Neural cell (in vitro differentiated cells): ENCODE measurements around the gene DOCK10. TPM values are rescaled to one million over a fixed set of nuclear protein-coding genes. Genes with fewer than 3 reads are reported as not detected.

ENCODE experiments used
- H2AFZ ChIP-seq: fragments of 200-600, 300-800 bp; sonication (generic), shearing (Covaris generic); 2 replicates; pipeline ENCODE4 v1.6.0; 2014; ENCODE audit warnings: low read depth, mild to moderate bottlenecking, antibody characterized with exemption, low read length, moderate library complexity
- H3F3A ChIP-seq: fragments of 200-600 bp; shearing (Covaris generic); 2 replicates; pipeline ENCODE4 v1.6.1; 2016; ENCODE audit warnings: mild to moderate bottlenecking, moderate library complexity, mixed read lengths, antibody characterized with exemption, low read length; ENCODE audit not compliant: insufficient read depth, poor library complexity, severe bottlenecking
- H3K27ac ChIP-seq: fragments of 200-600, 300-800 bp; sonication (generic), shearing (Covaris generic); 2 replicates; pipeline ENCODE4 v1.5.1; 2014; ENCODE audit warnings: mild to moderate bottlenecking, low read length, moderate library complexity
- H3K27me3 ChIP-seq: fragments of 300-800, 200-600 bp; sonication (generic), shearing (Covaris generic); 2 replicates; pipeline ENCODE4 v1.6.0; 2014; ENCODE audit warnings: mild to moderate bottlenecking, low read depth, low read length, moderate library complexity; ENCODE audit not compliant: insufficient read depth
- H3K36me3 ChIP-seq: fragments of 300-800, 200-600 bp; sonication (generic), shearing (Covaris generic); 2 replicates; pipeline ENCODE4 v1.5.1; 2014; ENCODE audit warnings: mild to moderate bottlenecking, antibody characterized with exemption, low read length, moderate library complexity; ENCODE audit not compliant: insufficient read depth
- H3K4me2 ChIP-seq: fragments of 300-800, 200-600 bp; sonication (generic), shearing (Covaris generic); 2 replicates; pipeline ENCODE4 v1.6.0; 2014; ENCODE audit warnings: mild to moderate bottlenecking, low read length
- H3K4me3 ChIP-seq: fragments of 300-800, 200-600 bp; sonication (generic), shearing (Covaris generic); 2 replicates; pipeline ENCODE4 v1.5.1; 2014; ENCODE audit warnings: mild to moderate bottlenecking, low read length, moderate library complexity
- H3K79me2 ChIP-seq: fragments of 200-600 bp; shearing (Covaris generic); replicated peaks from 2 replicates; pipeline ENCODE4 v1.6.0; 2014; ENCODE audit warnings: mild to moderate bottlenecking, low read length, moderate library complexity; ENCODE audit not compliant: insufficient read depth
- H3K9ac ChIP-seq: fragments of 300-800, 200-600 bp; sonication (generic), shearing (Covaris generic); 2 replicates; pipeline ENCODE4 v1.6.1; 2016; ENCODE audit warnings: mild to moderate bottlenecking, low read length, mixed read lengths
- H3K9me2 ChIP-seq: fragments of 200-600 bp; shearing (Covaris generic); 2 replicates; pipeline ENCODE4 v1.6.1; 2016; ENCODE audit warnings: mild to moderate bottlenecking, low read length, mixed read lengths; ENCODE audit not compliant: insufficient read depth
- H3K9me3 ChIP-seq: fragments of 200-600, 300-800 bp; sonication (generic), shearing (Covaris generic); 2 replicates; pipeline ENCODE4 v1.6.1; 2016; ENCODE audit warnings: mild to moderate bottlenecking, mixed run types, low read length, moderate library complexity, mixed read lengths
- H4K20me1 ChIP-seq: fragments of 200-600 bp; shearing (Covaris generic); 2 replicates; pipeline ENCODE4 v1.6.1; 2016; ENCODE audit warnings: mild to moderate bottlenecking, mixed run types; ENCODE audit not compliant: insufficient read depth
- EP300 ChIP-seq: fragments of 450-650 bp; conservative IDR thresholded peaks from 2 replicates; pipeline ENCODE4 v1.6.1; 2014; ENCODE audit warnings: antibody characterized with exemption, mild to moderate bottlenecking, moderate library complexity; ENCODE audit not compliant: poor library complexity, severe bottlenecking
- EZH2 ChIP-seq: fragments of 200-600, 300-800 bp; shearing (Covaris generic), sonication (generic); IDR thresholded peaks from 2 replicates; pipeline ENCODE4 v1.6.1; 2014; ENCODE audit warnings: antibody characterized with exemption, low read length, borderline replicate concordance, mild to moderate bottlenecking; ENCODE audit not compliant: insufficient read depth, poor library complexity, severe bottlenecking
- MXI1 ChIP-seq: fragments of 450-650 bp; conservative IDR thresholded peaks from 2 replicates; pipeline ENCODE4 v1.6.1; 2014; ENCODE audit warnings: antibody characterized with exemption, mild to moderate bottlenecking; ENCODE audit not compliant: poor library complexity, severe bottlenecking
- POLR2AphosphoS5 ChIP-seq: IDR thresholded peaks from 2 replicates; pipeline ENCODE4 v1.6.1; 2012
- RAD21 ChIP-seq: fragments of 450-650 bp; conservative IDR thresholded peaks from 2 replicates; pipeline ENCODE4 v1.6.1; 2014; ENCODE audit warnings: antibody characterized with exemption, mild to moderate bottlenecking, moderate library complexity
- SMC3 ChIP-seq: fragments of 450-650 bp; conservative IDR thresholded peaks from 2 replicates; pipeline ENCODE4 v1.6.1; 2014; ENCODE audit warnings: antibody characterized with exemption, mild to moderate bottlenecking, moderate library complexity; ENCODE audit not compliant: poor library complexity
- TAF1 ChIP-seq: IDR thresholded peaks from 2 replicates; pipeline ENCODE4 v1.6.1; 2012; ENCODE audit warnings: low read depth
- polyA plus RNA-seq: library from polyadenylated mRNA; depleted of rRNA; stranded (reverse); fragments of >200 nt; gene quantifications from 2 replicates; pipeline ENCODE4 v1.2.3, GENCODE V29; 2014
- TF ChIP-seq, protein P1 (sequence below): fragments of 450-650 bp; IDR thresholded peaks from 2 replicates; pipeline ENCODE4 v1.5.1; 2014; ENCODE audit warnings: antibody characterized with exemption, mild to moderate bottlenecking, moderate library complexity; ENCODE audit not compliant: poor library complexity, severe bottlenecking
- TF ChIP-seq, protein P2 (sequence below): IDR thresholded peaks from 2 replicates; pipeline ENCODE4 v1.6.1; 2012; ENCODE audit warnings: borderline replicate concordance

The DOCK10 gene
- polyA plus RNA-seq, 1 donor from 2014 or later, result 0.37 TPM

DNA sequence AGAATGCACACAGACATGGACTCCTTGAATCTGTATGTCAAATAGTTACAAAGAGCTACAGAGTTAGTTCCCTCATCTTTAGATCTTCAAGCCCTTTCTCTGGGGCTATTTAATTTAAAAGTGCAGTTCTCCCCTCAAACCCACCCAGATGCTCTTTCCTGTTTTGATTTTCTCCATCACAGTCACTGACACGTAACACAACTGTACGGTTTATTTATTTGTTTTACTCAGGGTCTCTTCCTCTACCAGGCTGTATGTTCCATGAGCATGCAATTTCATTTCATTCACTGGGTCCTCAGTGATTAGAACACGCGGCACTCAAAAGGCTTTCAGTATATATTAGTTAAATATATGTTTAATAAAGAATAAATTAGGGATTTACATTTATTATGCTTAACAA is 94.7 kb downstream of the DOCK10 start:
- Histone ChIP-seq H3K9me2 (no peaks in the 10 kb centered on the region), H3K79me2 (no peaks in the 10 kb centered on the region), H4K20me1 (no peaks in the 10 kb centered on the region), H3K36me3 (no peaks in the 10 kb centered on the region), H2AFZ (no peak overlapping the region), H3F3A (no peaks in the 10 kb centered on the region), H3K27me3 (no peaks in the 10 kb centered on the region), H3K4me3 (no peak overlapping the region), H3K27ac (peak overlapping the region; percentile 85), H3K9ac (peak overlapping the region; percentile 43), H3K4me2 (no peak overlapping the region), H3K9me3 (no peaks in the 10 kb centered on the region)
- TF ChIP-seq RAD21 (no peak), MXI1 (no peak), SMC3 (no peak), POLR2AphosphoS5 (no peak), EP300 (no peak), EZH2 (no peak), TAF1 (no peak)
- TF ChIP-seq, protein P1, sequence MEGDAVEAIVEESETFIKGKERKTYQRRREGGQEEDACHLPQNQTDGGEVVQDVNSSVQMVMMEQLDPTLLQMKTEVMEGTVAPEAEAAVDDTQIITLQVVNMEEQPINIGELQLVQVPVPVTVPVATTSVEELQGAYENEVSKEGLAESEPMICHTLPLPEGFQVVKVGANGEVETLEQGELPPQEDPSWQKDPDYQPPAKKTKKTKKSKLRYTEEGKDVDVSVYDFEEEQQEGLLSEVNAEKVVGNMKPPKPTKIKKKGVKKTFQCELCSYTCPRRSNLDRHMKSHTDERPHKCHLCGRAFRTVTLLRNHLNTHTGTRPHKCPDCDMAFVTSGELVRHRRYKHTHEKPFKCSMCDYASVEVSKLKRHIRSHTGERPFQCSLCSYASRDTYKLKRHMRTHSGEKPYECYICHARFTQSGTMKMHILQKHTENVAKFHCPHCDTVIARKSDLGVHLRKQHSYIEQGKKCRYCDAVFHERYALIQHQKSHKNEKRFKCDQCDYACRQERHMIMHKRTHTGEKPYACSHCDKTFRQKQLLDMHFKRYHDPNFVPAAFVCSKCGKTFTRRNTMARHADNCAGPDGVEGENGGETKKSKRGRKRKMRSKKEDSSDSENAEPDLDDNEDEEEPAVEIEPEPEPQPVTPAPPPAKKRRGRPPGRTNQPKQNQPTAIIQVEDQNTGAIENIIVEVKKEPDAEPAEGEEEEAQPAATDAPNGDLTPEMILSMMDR, result no peak
- TF ChIP-seq, protein P2, sequence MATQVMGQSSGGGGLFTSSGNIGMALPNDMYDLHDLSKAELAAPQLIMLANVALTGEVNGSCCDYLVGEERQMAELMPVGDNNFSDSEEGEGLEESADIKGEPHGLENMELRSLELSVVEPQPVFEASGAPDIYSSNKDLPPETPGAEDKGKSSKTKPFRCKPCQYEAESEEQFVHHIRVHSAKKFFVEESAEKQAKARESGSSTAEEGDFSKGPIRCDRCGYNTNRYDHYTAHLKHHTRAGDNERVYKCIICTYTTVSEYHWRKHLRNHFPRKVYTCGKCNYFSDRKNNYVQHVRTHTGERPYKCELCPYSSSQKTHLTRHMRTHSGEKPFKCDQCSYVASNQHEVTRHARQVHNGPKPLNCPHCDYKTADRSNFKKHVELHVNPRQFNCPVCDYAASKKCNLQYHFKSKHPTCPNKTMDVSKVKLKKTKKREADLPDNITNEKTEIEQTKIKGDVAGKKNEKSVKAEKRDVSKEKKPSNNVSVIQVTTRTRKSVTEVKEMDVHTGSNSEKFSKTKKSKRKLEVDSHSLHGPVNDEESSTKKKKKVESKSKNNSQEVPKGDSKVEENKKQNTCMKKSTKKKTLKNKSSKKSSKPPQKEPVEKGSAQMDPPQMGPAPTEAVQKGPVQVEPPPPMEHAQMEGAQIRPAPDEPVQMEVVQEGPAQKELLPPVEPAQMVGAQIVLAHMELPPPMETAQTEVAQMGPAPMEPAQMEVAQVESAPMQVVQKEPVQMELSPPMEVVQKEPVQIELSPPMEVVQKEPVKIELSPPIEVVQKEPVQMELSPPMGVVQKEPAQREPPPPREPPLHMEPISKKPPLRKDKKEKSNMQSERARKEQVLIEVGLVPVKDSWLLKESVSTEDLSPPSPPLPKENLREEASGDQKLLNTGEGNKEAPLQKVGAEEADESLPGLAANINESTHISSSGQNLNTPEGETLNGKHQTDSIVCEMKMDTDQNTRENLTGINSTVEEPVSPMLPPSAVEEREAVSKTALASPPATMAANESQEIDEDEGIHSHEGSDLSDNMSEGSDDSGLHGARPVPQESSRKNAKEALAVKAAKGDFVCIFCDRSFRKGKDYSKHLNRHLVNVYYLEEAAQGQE, result no peak

DNA sequence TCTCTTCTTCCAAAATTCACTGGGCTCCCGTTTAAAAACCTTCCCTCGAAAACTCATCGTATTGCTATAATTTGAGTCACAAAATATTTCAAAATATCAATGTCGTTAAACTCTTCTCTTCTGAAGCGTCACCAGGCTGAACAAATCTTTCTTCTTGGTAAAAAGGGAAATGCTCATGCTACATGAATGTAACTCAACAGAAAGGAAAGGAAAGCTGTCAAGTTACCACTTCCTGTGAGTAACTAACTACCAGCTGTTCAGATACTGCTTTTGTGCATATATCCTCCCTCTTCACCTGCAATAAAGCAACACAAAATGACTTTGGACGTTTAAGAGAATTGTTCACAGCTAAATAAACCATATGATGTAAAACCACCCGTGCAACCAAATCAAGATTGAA is 95.4 kb downstream of the DOCK10 start:
- no peak overlapping the region for H3K9ac ChIP-seq
- H2AFZ ChIP-seq, result no peak overlapping the region
- no peaks in the 10 kb centered on the region for H3K9me3 ChIP-seq
- H3K9me2 ChIP-seq, result no peaks in the 10 kb centered on the region
- no peaks in the 10 kb centered on the region for H3K27me3 ChIP-seq
- no peaks in the 10 kb centered on the region for H3F3A ChIP-seq
- no peaks in the 10 kb centered on the region for H4K20me1 ChIP-seq
- TF ChIP-seq TAF1 (no peak), SMC3 (no peak), POLR2AphosphoS5 (no peak), EP300 (no peak), EZH2 (no peak), RAD21 (no peak), MXI1 (no peak)
- TF ChIP-seq, protein P2, result no peak
- TF ChIP-seq, protein P1, result no peak
- no peaks in the 10 kb centered on the region for H3K36me3 ChIP-seq
- H3K4me3 ChIP-seq, result no peak overlapping the region
- H3K4me2 ChIP-seq, result no peak overlapping the region
- no peaks in the 10 kb centered on the region for H3K79me2 ChIP-seq
- peak overlapping the region; percentile 85 for H3K27ac ChIP-seq
